ENCODE data around the gene CYP8B1.

CYP8B1 gene

GRCh38 chr3:42875325-42876151 lies at the start of gene CYP8B1:
CYP8B1 (minus strand) TSS chr3:42875879; CDS start chr3:42875816, 63 bp downstream.
- DNase-seq, result no peak

- DNase-seq, result no peak
Observed at GRCh38 chr3:42923606-42924005, 47.9 kb upstream of the CYP8B1 start.

GRCh38 chr3:42914771-42915515 lies 39.3 kb upstream of the CYP8B1 start:
- no peak for DNase-seq

GRCh38 chr3:42911551-42911950 lies 35.9 kb upstream of the CYP8B1 start:
- DNase-seq, result no peak

GRCh38 chr3:42908675-42909074 lies 33.0 kb upstream of the CYP8B1 start:
- no peak for DNase-seq

- DNase-seq, result no peak
Observed at GRCh38 chr3:42906848-42907183, 31.1 kb upstream of the CYP8B1 start.

GRCh38 chr3:42906070-42906847 lies 30.6 kb upstream of the CYP8B1 start, which contains the start of gene ZNF662:
ZNF662 (plus strand) TSS chr3:42906142; CDS start chr3:42908115, 1,973 bp downstream.
- no peak for DNase-seq

GRCh38 chr3:42905740-42906069 lies 30.0 kb upstream of the CYP8B1 start:
- no peak for DNase-seq

- DNase-seq, result no peak
Observed at GRCh38 chr3:42904076-42904475, 28.4 kb upstream of the CYP8B1 start.

- no peak for DNase-seq
Observed at GRCh38 chr3:42902257-42902656, 26.6 kb upstream of the CYP8B1 start.

- no peak for DNase-seq
Observed at GRCh38 chr3:42901073-42901415, 25.4 kb upstream of the CYP8B1 start.

GRCh38 chr3:42900226-42901072 lies 24.8 kb upstream of the CYP8B1 start:
- DNase-seq, result no peak

- DNase-seq, result no peak
Observed at GRCh38 chr3:42898896-42899675, 23.4 kb upstream of the CYP8B1 start.

- DNase-seq, result no peak
Observed at GRCh38 chr3:42895580-42895868, 19.8 kb upstream of the CYP8B1 start.

- DNase-seq, result no peak
Observed at GRCh38 chr3:42894698-42895579, 19.3 kb upstream of the CYP8B1 start.

- DNase-seq, result no peak
Observed at GRCh38 chr3:42892807-42893206, 17.1 kb upstream of the CYP8B1 start.

- no peak for DNase-seq
Observed at GRCh38 chr3:42892169-42892568, 16.5 kb upstream of the CYP8B1 start.

- DNase-seq, result no peak
Observed at GRCh38 chr3:42891042-42891441, 15.4 kb upstream of the CYP8B1 start.

- DNase-seq, result no peak
Observed at GRCh38 chr3:42887084-42887483, 11.4 kb upstream of the CYP8B1 start.

GRCh38 chr3:42886294-42886822 lies 10.7 kb upstream of the CYP8B1 start:
- DNase-seq, result no peak

- DNase-seq, result no peak
Observed at GRCh38 chr3:42884324-42884723, 8.6 kb upstream of the CYP8B1 start.
